Body of pancreas (tissue), 4 donors: Measurements from ENCODE around the gene PAX6. TPM values are rescaled to one million over a fixed set of nuclear protein-coding genes. Genes with fewer than 3 reads are reported as not detected.

Experiments used
- ATAC-seq: fragments of 150-250 bp; one replicate; pipeline ENCODE4 v1.9.1; 2016
- DNase-seq, 4 donors: peaks; one replicate each; pipeline ENCODE4 v3.0.0-alpha.2; 2019
- H3K27ac ChIP-seq, 4 donors: fragments of 200-600 bp; sonication (generic); 1 replicate in 3 of 4; 2 replicates in 1 of 4; pipeline versions ENCODE4 v1.5.1 to v1.6.1; 2016 to 2019; ENCODE audit warnings: mild to moderate bottlenecking in 1 of 4, mixed read lengths in 1 of 4, moderate library complexity in 1 of 4
- H3K27me3 ChIP-seq, 2 donors: fragments of 200-600 bp; sonication (generic); one replicate each; pipeline ENCODE4 v1.6.0; 2016; ENCODE audit warnings: mild to moderate bottlenecking in 1 of 2
- H3K36me3 ChIP-seq, 2 donors: fragments of 200-600 bp; sonication (generic); replicated peaks in 1 of 2; 2 replicates each; pipeline ENCODE4 v1.5.1; 2016; ENCODE audit warnings: low read depth in 2 of 2; ENCODE audit not compliant: insufficient read depth in 1 of 2
- H3K4me1 ChIP-seq: fragments of 200-600 bp; sonication (generic); one replicate; pipeline ENCODE4 v1.6.0; 2016
- H3K4me3 ChIP-seq, 2 donors: fragments of 200-600 bp; sonication (generic); 1 replicate in 1 of 2; 2 replicates in 1 of 2; pipeline ENCODE4 v1.5.1; 2016 to 2019
- H3K9me3 ChIP-seq, 3 donors: fragments of 200-600 bp; sonication (generic); 1 replicate in 2 of 3; 2 replicates in 1 of 3; pipeline ENCODE4 v1.5.1; 2016
- POLR2A ChIP-seq, 3 donors: fragments of 450-650 bp; IDR thresholded peaks; one replicate each; pipeline ENCODE4 v1.6.1; 2016; ENCODE audit warnings: antibody characterized with exemption in 3 of 3, mild to moderate bottlenecking in 2 of 3
- WGBS, 2 donors: methylation state at CpG; one replicate each; pipeline ENCODE4 v1.1.5; 2017; 5-methylcytosine and 5-hydroxymethylcytosine counted together
- intact Hi-C: fragments of 100-400 bp; cut with DNase I; formaldehyde crosslinking; loops from one replicate; pipeline ENCODE4 v1.15.1; 2023
- total RNA-seq, 2 donors: library from RNA; depleted of rRNA; stranded (reverse); fragments of >200 nt; gene quantifications; one replicate each; pipeline ENCODE4 v1.1.0, GENCODE V29; 2016
- TF ChIP-seq, protein P1 (sequence below), 7 experiments: fragments of 450-650 bp in 4 of 7; fragments of 200-600 bp in 3 of 7; sonication (generic) in 3 of 7; IDR thresholded peaks; one replicate each; pipeline ENCODE4 v1.5.1; 2016 to 2019; ENCODE audit warnings: antibody characterized with exemption in 7 of 7

PAX6 gene
- total RNA-seq, 2 donors from 2014 or later = 10.2 to 12.5 TPM

- Histone ChIP-seq H3K9me3 (no peaks in the 10 kb centered on the region), H3K4me1 (peaks cover 30% of the 10 kb centered on the region), H3K36me3 (no peaks in the 10 kb centered on the region), H3K27me3 (peaks cover 3 to 75% of the 10 kb centered on the region in 2 donors), H3K4me3 (no peak overlapping the region), H3K27ac (no peak overlapping the region)
- DNase-seq (no peak), ATAC-seq (no peak)
- 6 to 11% methylated on average over 14 to 51 of the region's 51 CpGs for whole genome bisulfite sequencing, 2 donors
- intact Hi-C loops = no loop called here
- no peak for TF ChIP-seq POLR2A (IDR thresholded peaks at IDR 0.05)
- TF ChIP-seq, protein P1, sequence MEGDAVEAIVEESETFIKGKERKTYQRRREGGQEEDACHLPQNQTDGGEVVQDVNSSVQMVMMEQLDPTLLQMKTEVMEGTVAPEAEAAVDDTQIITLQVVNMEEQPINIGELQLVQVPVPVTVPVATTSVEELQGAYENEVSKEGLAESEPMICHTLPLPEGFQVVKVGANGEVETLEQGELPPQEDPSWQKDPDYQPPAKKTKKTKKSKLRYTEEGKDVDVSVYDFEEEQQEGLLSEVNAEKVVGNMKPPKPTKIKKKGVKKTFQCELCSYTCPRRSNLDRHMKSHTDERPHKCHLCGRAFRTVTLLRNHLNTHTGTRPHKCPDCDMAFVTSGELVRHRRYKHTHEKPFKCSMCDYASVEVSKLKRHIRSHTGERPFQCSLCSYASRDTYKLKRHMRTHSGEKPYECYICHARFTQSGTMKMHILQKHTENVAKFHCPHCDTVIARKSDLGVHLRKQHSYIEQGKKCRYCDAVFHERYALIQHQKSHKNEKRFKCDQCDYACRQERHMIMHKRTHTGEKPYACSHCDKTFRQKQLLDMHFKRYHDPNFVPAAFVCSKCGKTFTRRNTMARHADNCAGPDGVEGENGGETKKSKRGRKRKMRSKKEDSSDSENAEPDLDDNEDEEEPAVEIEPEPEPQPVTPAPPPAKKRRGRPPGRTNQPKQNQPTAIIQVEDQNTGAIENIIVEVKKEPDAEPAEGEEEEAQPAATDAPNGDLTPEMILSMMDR (IDR thresholded peaks at IDR 0.05) = no peak
These were observed 6.0 kb downstream of the PAX6 start for GRCh38 chr11:31805037-31805628.

DNA sequence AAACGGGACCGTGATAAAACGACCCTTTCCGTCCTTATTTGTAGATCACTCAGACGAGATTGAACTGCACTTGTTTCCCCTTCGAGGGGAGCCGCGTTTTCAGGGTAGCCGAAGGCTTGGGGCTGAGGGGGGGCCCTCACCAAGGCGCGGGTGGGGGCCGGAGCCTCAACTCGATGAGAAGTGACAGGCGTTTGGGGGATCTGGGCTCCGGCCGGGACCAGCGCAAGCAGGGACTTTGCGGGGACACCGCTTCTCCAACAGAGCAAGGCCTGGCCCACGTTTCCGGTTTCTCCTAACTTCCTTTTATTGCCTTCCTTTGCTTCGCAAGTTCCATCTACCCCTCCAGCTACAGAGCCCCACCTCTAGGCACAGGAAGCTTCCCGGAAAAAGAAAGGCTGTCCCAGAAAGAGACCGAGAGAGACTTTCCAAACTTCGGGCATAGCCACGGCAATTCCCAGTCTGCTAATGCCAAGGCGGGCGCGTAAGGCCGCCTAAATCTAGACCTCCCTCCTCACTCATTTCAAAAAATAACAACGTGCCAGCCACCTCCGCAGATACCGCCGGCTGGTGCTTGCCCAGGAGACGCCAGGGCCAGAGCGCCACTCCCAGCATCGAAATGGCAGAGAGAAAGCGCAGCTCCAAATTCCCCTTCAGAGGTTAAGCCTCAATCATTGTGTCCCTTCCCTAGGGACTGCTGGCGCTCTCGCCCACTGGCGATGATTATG, 6.6 kb downstream of the PAX6 start:
- H3K36me3 ChIP-seq = no peaks in the 10 kb centered on the region
- ATAC-seq = no peak

GRCh38 chr11:31803813-31804311, 7.3 kb downstream of the PAX6 start:
- DNase-seq (no peak), ATAC-seq (no peak)
- Histone ChIP-seq H3K27ac (no peak overlapping the region), H3K4me3 (no peak overlapping the region), H3K27me3 (peaks cover 3 to 75% of the 10 kb centered on the region in 2 donors), H3K9me3 (no peaks in the 10 kb centered on the region), H3K4me1 (peaks cover 32% of the 10 kb centered on the region), H3K36me3 (no peaks in the 10 kb centered on the region)
- no peak for TF ChIP-seq POLR2A (IDR thresholded peaks at IDR 0.05)
- TF ChIP-seq, protein P1 (IDR thresholded peaks at IDR 0.05) = no peak
- WGBS, 2 donors = 7 to 16% methylated on average over 13 of the region's 13 CpGs
- intact Hi-C loops = no loop called here

More for the DNA sequence above, 6.6 kb downstream of the PAX6 start:
- no peak for TF ChIP-seq POLR2A (IDR thresholded peaks at IDR 0.05)
- TF ChIP-seq, protein P1 (IDR thresholded peaks at IDR 0.05) = no peak
- WGBS, 2 donors = 7 to 10% methylated on average over 23 to 40 of the region's 41 CpGs
- Histone ChIP-seq H3K4me1 (peaks cover 26% of the 10 kb centered on the region), H3K27me3 (peaks cover 3 to 75% of the 10 kb centered on the region in 2 donors), H3K9me3 (no peaks in the 10 kb centered on the region), H3K4me3 (no peak overlapping the region), H3K27ac (no peak overlapping the region)
- DNase-seq = no peak
- intact Hi-C loops = no loop called here

GRCh38 chr11:31802990-31803812, 7.9 kb downstream of the PAX6 start:
- 7 to 11% methylated on average over 24 of the region's 24 CpGs for WGBS, 2 donors

More at GRCh38 chr11:31802990-31803812, 7.9 kb downstream of the PAX6 start:
- Histone ChIP-seq H3K4me3 (no peak overlapping the region), H3K36me3 (no peaks in the 10 kb centered on the region), H3K27me3 (peaks cover 1 to 75% of the 10 kb centered on the region in 2 donors), H3K9me3 (no peaks in the 10 kb centered on the region), H3K4me1 (peaks cover 38% of the 10 kb centered on the region), H3K27ac (no peak overlapping the region)
- ATAC-seq (no peak), DNase-seq (no peak)
- intact Hi-C loops = no loop called here
- TF ChIP-seq, protein P1 (IDR thresholded peaks at IDR 0.05) = no peak
- TF ChIP-seq POLR2A (IDR thresholded peaks at IDR 0.05) = no peak
